Measurements from ENCODE around the gene CREG2. TPM values are rescaled to one million over a fixed set of nuclear protein-coding genes. Genes with fewer than 3 reads are reported as not detected.

Gene CREG2
- total and polyA plus RNA-seq, 10 donors = 0.17 TPM; not detected in 9

GRCh38 chr2:101340141-101340551 is 47.2 kb downstream of the CREG2 start:
- no peak for TF ChIP-seq CTCF (IDR thresholded peaks at IDR 0.05 in 8 of 11, conservative IDR thresholded peaks at IDR 0.05 in 3 of 11)
- TF ChIP-seq POLR2AphosphoS5 (IDR thresholded peaks at IDR 0.05) = peak in 1 of 3 donors; percentile 15
- Histone ChIP-seq H3K4me3 (no peak overlapping the region), H3K36me3 (no peaks in the 10 kb centered on the region), H3K4me1 (peaks cover 0 to 29% (median 14%) of the 10 kb centered on the region in 6 donors), H3K27ac (peak overlapping the region in 5 of 8 donors; percentile 1 to 71 (median 53)), H3K27me3 (replicated peaks in 1 of 7) (no peaks in the 10 kb centered on the region), H3K9me3 (no peaks in the 10 kb centered on the region)
- no peak for DNase-seq
- WGBS, 5 donors = 81 to 100% (median 91%) methylated on average over 1 of the region's 1 CpG
- intact Hi-C loops (cut with DNase I; ENCODE audit: low total_unique reads) = loop anchor here (5.0 kb wide), 1 partner anchor 492 kb away; no protein-coding TSS in a partner anchor

GRCh38 chr2:101339266-101339880 is 47.9 kb downstream of the CREG2 start:
- Histone ChIP-seq H3K4me1 (peaks cover 0 to 29% (median 14%) of the 10 kb centered on the region in 6 donors), H3K4me3 (no peak overlapping the region), H3K36me3 (no peaks in the 10 kb centered on the region), H3K27me3 (replicated peaks in 1 of 7) (no peaks in the 10 kb centered on the region), H3K27ac (peak overlapping the region in 3 of 8 donors; percentile 53 to 71 (median 65)), H3K9me3 (no peaks in the 10 kb centered on the region)
- WGBS, 5 donors = 86 to 93% (median 93%) methylated on average over 4 of the region's 4 CpGs
- no peak for TF ChIP-seq POLR2AphosphoS5 (IDR thresholded peaks at IDR 0.05)
- TF ChIP-seq POLR2A (IDR thresholded peaks at IDR 0.05) = no peak
- no peak for TF ChIP-seq CTCF (IDR thresholded peaks at IDR 0.05 in 8 of 11, conservative IDR thresholded peaks at IDR 0.05 in 3 of 11)
- intact Hi-C loops (cut with DNase I; ENCODE audit: low total_unique reads) = no loop called here
- DNase-seq = no peak

- no peak overlapping the region for H3K4me3 ChIP-seq
- H3K4me1 ChIP-seq = peaks cover 0 to 34% (median 14%) of the 10 kb centered on the region in 6 donors
- 56 to 88% (median 75%) methylated on average over 2 of the region's 2 CpGs for WGBS, 5 donors
- no peaks in the 10 kb centered on the region for H3K36me3 ChIP-seq
- intact Hi-C loops (cut with DNase I; ENCODE audit: low total_unique reads) = no loop called here
- no peak overlapping the region for H3K27ac ChIP-seq
- TF ChIP-seq CTCF (IDR thresholded peaks at IDR 0.05 in 8 of 11, conservative IDR thresholded peaks at IDR 0.05 in 3 of 11) = no peak
- no peak for TF ChIP-seq POLR2A (IDR thresholded peaks at IDR 0.05)
- no peak for TF ChIP-seq POLR2AphosphoS5 (IDR thresholded peaks at IDR 0.05)
- H3K9me3 ChIP-seq = no peaks in the 10 kb centered on the region
- DNase-seq = no peak
- H3K27me3 ChIP-seq (replicated peaks in 1 of 7) = no peaks in the 10 kb centered on the region
These were observed 49.4 kb downstream of the CREG2 start for GRCh38 chr2:101337877-101338276.

- H3K27ac ChIP-seq = no peak overlapping the region
- no peaks in the 10 kb centered on the region for H3K27me3 ChIP-seq (replicated peaks in 1 of 7)
- no peak for TF ChIP-seq POLR2A (IDR thresholded peaks at IDR 0.05)
- TF ChIP-seq POLR2AphosphoS5 (IDR thresholded peaks at IDR 0.05) = no peak
- TF ChIP-seq CTCF (IDR thresholded peaks at IDR 0.05 in 8 of 11, conservative IDR thresholded peaks at IDR 0.05 in 3 of 11) = no peak
- no peak overlapping the region for H3K4me3 ChIP-seq
- H3K4me1 ChIP-seq = peaks cover 15 to 50% (median 33%) of the 10 kb centered on the region in 6 donors
- no peak for DNase-seq
- no peaks in the 10 kb centered on the region for H3K36me3 ChIP-seq
- no peaks in the 10 kb centered on the region for H3K9me3 ChIP-seq
- intact Hi-C loops (cut with DNase I; ENCODE audit: low total_unique reads) = no loop called here
- whole genome bisulfite sequencing, 5 donors = 69 to 79% (median 72%) methylated on average over 5 of the region's 5 CpGs
These were observed 54.2 kb downstream of the CREG2 start for GRCh38 chr2:101332885-101333766.

All from spleen (tissue), 11 donors.